Breast epithelium (tissue), 3 donors: ENCODE data around the gene STIM2.
"Not testable (repeated sequence)": the region's sequence is repeated elsewhere in the genome, so short reads cannot be mapped to it uniquely, and the experiment has no call there.

ENCODE experiments used
- CTCF ChIP-seq, 3 donors: fragments of 450-650 bp; IDR thresholded peaks; one replicate each; pipeline ENCODE4 v1.5.1; 2016 to 2017; ENCODE audit warnings: antibody characterized with exemption in 3 of 3, mild to moderate bottlenecking in 3 of 3, moderate library complexity in 3 of 3
- POLR2A ChIP-seq: fragments of 450-650 bp; IDR thresholded peaks from one replicate; pipeline ENCODE4 v1.6.1; 2016; ENCODE audit warnings: antibody characterized with exemption, mild to moderate bottlenecking, moderate library complexity
- POLR2AphosphoS5 ChIP-seq, 3 donors: sonication (generic); formaldehyde crosslinking; IDR thresholded peaks; one replicate each; pipeline ENCODE4 v1.6.1; 2017; ENCODE audit warnings: antibody characterized with exemption in 3 of 3

GRCh38 chr4:26827336-26827735 is 33.3 kb upstream of the STIM2 start:
- TF ChIP-seq POLR2A; CTCF (IDR thresholded peaks at IDR 0.05); POLR2AphosphoS5 (IDR thresholded peaks at IDR 0.05): not testable (repeated sequence)
